ENCODE data around the gene PDE4D. TPM values are rescaled to one million over a fixed set of nuclear protein-coding genes. Genes with fewer than 3 reads are reported as not detected.

Gene PDE4D
- total RNA-seq, 1 donor from 2014 or later = 11.8 TPM

DNA sequence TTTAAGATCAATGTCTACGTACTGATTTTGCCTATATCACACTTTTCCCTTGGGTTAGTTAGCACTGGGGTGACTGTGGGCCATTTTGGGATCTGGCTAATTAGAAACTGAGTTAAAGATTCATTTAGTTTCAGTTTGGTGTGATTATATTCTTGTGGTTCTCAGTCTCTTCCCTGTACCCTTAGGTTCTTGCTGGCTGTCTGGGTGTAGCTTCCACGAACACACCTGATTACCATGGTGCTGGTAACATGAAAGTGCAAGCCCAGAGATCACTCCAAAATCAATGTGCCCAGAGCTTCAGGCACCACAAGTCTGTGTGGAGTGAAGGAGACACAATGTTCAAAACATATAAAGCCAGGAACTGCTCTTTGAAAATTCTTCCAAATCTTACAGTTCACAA, 248.1 kb downstream of the PDE4D start:
- TF ChIP-seq, protein P1, sequence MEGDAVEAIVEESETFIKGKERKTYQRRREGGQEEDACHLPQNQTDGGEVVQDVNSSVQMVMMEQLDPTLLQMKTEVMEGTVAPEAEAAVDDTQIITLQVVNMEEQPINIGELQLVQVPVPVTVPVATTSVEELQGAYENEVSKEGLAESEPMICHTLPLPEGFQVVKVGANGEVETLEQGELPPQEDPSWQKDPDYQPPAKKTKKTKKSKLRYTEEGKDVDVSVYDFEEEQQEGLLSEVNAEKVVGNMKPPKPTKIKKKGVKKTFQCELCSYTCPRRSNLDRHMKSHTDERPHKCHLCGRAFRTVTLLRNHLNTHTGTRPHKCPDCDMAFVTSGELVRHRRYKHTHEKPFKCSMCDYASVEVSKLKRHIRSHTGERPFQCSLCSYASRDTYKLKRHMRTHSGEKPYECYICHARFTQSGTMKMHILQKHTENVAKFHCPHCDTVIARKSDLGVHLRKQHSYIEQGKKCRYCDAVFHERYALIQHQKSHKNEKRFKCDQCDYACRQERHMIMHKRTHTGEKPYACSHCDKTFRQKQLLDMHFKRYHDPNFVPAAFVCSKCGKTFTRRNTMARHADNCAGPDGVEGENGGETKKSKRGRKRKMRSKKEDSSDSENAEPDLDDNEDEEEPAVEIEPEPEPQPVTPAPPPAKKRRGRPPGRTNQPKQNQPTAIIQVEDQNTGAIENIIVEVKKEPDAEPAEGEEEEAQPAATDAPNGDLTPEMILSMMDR (conservative IDR thresholded peaks at IDR 0.05) = no peak
- Mint-ChIP-seq H3K4me3 (no peak overlapping the region), H3K4me1 (peaks cover 10% of the 10 kb centered on the region), H3K27ac (ENCODE audit: unreplicated experiment) (no peak overlapping the region), H3K9me3 (peaks cover 2% of the 10 kb centered on the region), H3K36me3 (ENCODE audit: low read depth) (peaks cover 3% of the 10 kb centered on the region), H3K27me3 (ENCODE audit: low read depth) (no peaks in the 10 kb centered on the region)
- no peak for DNase-seq (ENCODE audit: low read depth, low spot score)

DNA sequence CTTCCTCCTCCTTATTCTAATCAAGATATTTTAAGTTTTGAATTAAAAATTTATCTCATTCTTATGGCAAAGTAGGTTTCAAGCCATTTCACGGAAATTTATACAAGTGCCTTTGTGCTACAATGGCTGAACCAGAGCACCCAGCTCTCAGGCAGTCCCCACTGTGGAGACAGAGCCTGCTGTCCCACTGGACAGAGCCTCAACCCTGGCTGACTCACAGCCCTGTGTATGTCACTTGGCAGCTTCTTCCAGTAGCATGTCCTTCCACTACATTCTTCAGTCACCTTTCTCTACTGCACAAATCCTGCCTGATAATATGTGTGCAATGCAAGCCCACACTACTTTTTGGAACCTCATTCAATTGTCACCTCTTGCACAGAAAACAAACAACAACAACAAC, 253.1 kb downstream of the PDE4D start:
- Mint-ChIP-seq H3K4me1 (peaks cover 5% of the 10 kb centered on the region), H3K9me3 (peaks cover 3% of the 10 kb centered on the region), H3K27me3 (ENCODE audit: low read depth) (no peaks in the 10 kb centered on the region), H3K27ac (ENCODE audit: unreplicated experiment) (no peak overlapping the region), H3K4me3 (no peak overlapping the region), H3K36me3 (ENCODE audit: low read depth) (peaks cover 3% of the 10 kb centered on the region)
- DNase-seq (ENCODE audit: low read depth, low spot score) = no peak
- TF ChIP-seq, protein P1 (conservative IDR thresholded peaks at IDR 0.05) = no peak

DNA sequence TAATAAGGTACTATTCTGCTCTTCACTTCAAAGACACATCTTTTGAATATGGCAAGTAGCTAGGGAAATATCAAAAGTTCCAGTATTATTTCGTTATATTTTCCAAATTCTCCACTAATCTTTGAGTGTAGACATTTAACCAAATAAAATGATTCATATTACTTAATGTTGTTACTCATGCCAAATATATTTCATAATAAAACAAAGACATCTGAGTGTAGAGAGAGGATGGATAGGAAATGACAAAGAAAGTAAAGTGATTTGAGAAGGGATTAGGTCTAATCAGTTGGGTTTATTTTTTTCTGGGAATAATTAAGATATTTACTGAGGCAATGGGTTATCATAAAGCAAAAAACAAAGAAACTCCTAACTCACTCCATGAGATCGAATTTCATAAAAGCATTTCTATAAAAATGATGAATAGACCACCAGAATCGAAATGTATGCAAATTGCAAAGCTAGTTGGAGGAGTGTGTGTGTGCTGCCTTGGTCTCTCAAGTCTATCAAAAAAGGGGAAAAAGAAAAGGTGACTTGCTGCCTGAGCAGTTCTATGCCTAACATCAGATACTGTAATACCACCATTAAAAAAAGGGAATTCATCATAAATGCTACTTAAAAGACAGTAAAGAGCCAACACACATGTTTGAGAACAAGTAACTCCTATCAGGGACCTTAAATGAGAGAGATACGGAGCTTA, 255.5 kb downstream of the PDE4D start:
- no peak for DNase-seq (ENCODE audit: low read depth, low spot score)
- Mint-ChIP-seq H3K4me3 (no peak overlapping the region), H3K36me3 (ENCODE audit: low read depth) (peaks cover 16% of the 10 kb centered on the region), H3K27me3 (ENCODE audit: low read depth) (no peaks in the 10 kb centered on the region), H3K27ac (ENCODE audit: unreplicated experiment) (no peak overlapping the region), H3K9me3 (peaks cover 13% of the 10 kb centered on the region), H3K4me1 (peaks cover 5% of the 10 kb centered on the region)
- TF ChIP-seq, protein P1 (conservative IDR thresholded peaks at IDR 0.05) = no peak

DNA sequence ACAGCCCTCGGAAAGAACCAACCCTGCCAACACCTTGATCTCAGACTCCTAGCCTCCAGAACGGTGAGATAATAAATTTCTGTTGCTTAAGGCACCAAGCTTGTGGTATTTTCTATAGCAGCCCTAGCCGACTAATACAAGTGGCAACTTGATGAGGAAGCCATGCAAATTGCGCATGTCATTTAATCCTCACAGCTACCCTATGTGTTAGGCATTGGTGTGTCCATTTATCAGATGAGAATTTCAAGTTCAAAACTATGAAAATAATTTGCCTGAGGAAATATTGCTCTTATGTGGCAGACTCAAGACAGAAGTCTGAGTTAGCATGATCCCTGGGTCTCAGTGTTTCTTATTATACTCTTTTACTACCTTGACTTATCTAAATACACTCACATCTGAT, 264.0 kb downstream of the PDE4D start:
- Mint-ChIP-seq H3K27ac (ENCODE audit: unreplicated experiment) (no peak overlapping the region), H3K4me1 (no peaks in the 10 kb centered on the region), H3K36me3 (ENCODE audit: low read depth) (peaks cover 8% of the 10 kb centered on the region), H3K9me3 (peaks cover 3% of the 10 kb centered on the region), H3K27me3 (ENCODE audit: low read depth) (no peaks in the 10 kb centered on the region), H3K4me3 (no peak overlapping the region)
- DNase-seq (ENCODE audit: low read depth, low spot score) = no peak
- TF ChIP-seq, protein P1 (conservative IDR thresholded peaks at IDR 0.05) = no peak

DNA sequence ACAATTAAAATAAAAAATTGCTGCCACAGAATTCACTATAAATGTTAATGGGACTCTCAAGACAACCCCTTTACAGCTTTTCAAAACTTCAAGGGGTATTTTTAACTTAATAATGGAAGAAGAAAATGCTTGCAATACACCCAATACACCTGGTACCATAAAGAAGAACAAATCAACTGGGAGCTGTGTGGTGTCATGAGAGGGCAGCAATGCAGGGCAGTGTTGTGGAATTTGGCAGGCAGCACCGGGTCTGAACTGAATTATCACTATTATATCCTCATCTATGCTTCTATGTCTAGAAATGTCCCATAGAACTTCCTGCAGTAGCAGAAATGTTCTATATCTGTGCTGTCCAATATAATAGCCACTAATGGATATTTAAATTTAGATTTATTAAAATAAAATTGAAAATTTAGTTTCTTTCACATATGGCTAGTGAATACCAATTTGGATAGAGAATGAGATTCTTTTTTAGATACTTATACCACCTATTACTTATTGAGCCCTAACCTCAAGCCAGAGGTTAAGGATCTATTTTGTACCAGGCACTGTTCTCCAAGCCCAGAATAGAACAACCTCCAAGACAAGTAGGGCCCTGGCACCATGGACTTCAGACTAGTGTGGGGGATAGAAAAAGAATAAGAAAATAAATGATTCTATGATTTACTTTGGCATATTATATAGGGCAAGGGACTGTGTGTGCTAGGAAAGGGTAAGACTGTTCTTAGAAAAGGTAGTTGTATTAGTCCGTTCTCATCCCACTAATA, 265.3 kb downstream of the PDE4D start:
- H3K27me3 Mint-ChIP-seq (ENCODE audit: low read depth) = no peaks in the 10 kb centered on the region
- no peak overlapping the region for H3K27ac Mint-ChIP-seq (ENCODE audit: unreplicated experiment)
- H3K4me3 Mint-ChIP-seq = no peak overlapping the region
- no peaks in the 10 kb centered on the region for H3K4me1 Mint-ChIP-seq
- no peaks in the 10 kb centered on the region for H3K36me3 Mint-ChIP-seq (ENCODE audit: low read depth)
- no peaks in the 10 kb centered on the region for H3K9me3 Mint-ChIP-seq
- DNase-seq (ENCODE audit: low read depth, low spot score) = no peak
- TF ChIP-seq, protein P1 (conservative IDR thresholded peaks at IDR 0.05) = no peak
